ENCODE measurements around the gene PLD3.

DNA sequence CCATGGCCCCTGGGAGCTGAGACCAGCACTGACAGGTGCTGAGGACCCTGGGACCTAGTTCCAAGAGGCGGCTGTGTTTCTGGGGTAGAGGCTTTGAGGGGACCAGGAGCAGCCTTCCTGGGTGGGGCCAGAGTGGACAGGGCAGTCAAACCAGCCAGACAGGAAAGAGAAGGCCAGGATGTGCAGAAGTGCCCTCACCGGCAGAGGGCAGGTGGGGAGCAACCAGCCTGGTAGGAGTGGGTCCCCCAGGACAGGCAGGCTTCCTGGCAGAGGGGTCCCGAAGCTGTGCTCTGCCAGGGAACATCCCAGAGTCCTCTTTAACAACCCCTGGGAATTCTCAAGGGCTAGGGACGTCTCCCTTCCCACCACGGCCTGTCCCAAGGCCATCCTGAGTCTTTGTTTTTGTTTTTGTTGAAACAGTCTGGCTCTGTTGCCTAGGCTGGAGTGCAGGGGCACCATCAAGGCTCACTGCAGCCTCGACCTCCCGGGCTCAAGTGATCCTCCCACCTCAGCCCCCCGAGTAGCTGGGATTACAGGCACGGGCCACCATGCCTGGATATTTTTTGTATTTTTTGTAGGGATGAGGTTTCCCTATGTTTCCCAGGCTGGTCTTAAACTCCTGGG is 44.5 kb downstream of the PLD3 start:
- TF ChIP-seq, protein P1, sequence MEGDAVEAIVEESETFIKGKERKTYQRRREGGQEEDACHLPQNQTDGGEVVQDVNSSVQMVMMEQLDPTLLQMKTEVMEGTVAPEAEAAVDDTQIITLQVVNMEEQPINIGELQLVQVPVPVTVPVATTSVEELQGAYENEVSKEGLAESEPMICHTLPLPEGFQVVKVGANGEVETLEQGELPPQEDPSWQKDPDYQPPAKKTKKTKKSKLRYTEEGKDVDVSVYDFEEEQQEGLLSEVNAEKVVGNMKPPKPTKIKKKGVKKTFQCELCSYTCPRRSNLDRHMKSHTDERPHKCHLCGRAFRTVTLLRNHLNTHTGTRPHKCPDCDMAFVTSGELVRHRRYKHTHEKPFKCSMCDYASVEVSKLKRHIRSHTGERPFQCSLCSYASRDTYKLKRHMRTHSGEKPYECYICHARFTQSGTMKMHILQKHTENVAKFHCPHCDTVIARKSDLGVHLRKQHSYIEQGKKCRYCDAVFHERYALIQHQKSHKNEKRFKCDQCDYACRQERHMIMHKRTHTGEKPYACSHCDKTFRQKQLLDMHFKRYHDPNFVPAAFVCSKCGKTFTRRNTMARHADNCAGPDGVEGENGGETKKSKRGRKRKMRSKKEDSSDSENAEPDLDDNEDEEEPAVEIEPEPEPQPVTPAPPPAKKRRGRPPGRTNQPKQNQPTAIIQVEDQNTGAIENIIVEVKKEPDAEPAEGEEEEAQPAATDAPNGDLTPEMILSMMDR (IDR thresholded peaks at IDR 0.05; ENCODE audit: low read depth, low read length, poor library complexity, severe bottlenecking): no peak
- TF ChIP-seq EZH2phosphoT487 (IDR thresholded peaks at IDR 0.05; ENCODE audit: borderline replicate concordance, low read length): no peak
